Right lung (tissue), 10 donors: ENCODE results near the gene GUSB. TPM values are rescaled to one million over a fixed set of nuclear protein-coding genes. Genes with fewer than 3 reads are reported as not detected.
A peak's percentile ranks its signal among the peaks of the same experiment; 100 is the strongest.
"Not testable (repeated sequence)": the region's sequence is repeated elsewhere in the genome, so short reads cannot be mapped to it uniquely, and the experiment has no call there.

Source experiments
- DNase-seq, 2 donors: peaks; one replicate each; pipeline ENCODE4 v3.0.0-alpha.2; 2013
- long read RNA-seq, 8 donors: transcript quantifications; one replicate each; lab custom pipeline, GENCODE V29; 2026
- polyA plus RNA-seq, 5 donors: library from polyadenylated mRNA; unstranded; fragments of 120-200 nt; gene quantifications; one replicate each; pipeline versions ENCODE4 v1.2.1 to v1.2.3, GENCODE V29; 2013; ENCODE audit warnings: inconsistent platforms in 1 of 5, low replicate concordance in 1 of 5; ENCODE audit not compliant: insufficient read length in 5 of 5, insufficient read depth in 1 of 5

GUSB gene
- 10 to 100 TPM; 57.2 to 68.6 (median 61.2) TPM for polyA plus RNA-seq
- long read RNA-seq, donor 1, transcript GUSB-201 (12 exons, 2,300 nt) = major isoform, 6 of 101 reads
- long read RNA-seq, donor 1, partial matches to known transcripts = 81 of 101 reads
- long read RNA-seq, donor 1, other reads (novel, unspliced or antisense) = 14 of 101 reads
- long read RNA-seq, donor 2, partial matches to known transcripts = 40 of 44 reads
- long read RNA-seq, donor 2, other reads (novel, unspliced or antisense) = 0 of 44 reads
- long read RNA-seq, donor 3, partial matches to known transcripts = 42 of 45 reads
- long read RNA-seq, donor 3, other reads (novel, unspliced or antisense) = 0 of 45 reads
- long read RNA-seq, donor 4, partial matches to known transcripts = 28 of 36 reads
- long read RNA-seq, donor 4, other reads (novel, unspliced or antisense) = 5 of 36 reads
- long read RNA-seq, donor 5, partial matches to known transcripts = 59 of 70 reads
- long read RNA-seq, donor 5, other reads (novel, unspliced or antisense) = 8 of 70 reads
- long read RNA-seq, donor 6, partial matches to known transcripts = 46 of 55 reads
- long read RNA-seq, donor 6, other reads (novel, unspliced or antisense) = 7 of 55 reads
- long read RNA-seq, donor 7, partial matches to known transcripts = 39 of 56 reads
- long read RNA-seq, donor 7, other reads (novel, unspliced or antisense) = 12 of 56 reads
- long read RNA-seq, donor 8, partial matches to known transcripts = 18 of 18 reads
- long read RNA-seq, donor 8, other reads (novel, unspliced or antisense) = 0 of 18 reads

DNA sequence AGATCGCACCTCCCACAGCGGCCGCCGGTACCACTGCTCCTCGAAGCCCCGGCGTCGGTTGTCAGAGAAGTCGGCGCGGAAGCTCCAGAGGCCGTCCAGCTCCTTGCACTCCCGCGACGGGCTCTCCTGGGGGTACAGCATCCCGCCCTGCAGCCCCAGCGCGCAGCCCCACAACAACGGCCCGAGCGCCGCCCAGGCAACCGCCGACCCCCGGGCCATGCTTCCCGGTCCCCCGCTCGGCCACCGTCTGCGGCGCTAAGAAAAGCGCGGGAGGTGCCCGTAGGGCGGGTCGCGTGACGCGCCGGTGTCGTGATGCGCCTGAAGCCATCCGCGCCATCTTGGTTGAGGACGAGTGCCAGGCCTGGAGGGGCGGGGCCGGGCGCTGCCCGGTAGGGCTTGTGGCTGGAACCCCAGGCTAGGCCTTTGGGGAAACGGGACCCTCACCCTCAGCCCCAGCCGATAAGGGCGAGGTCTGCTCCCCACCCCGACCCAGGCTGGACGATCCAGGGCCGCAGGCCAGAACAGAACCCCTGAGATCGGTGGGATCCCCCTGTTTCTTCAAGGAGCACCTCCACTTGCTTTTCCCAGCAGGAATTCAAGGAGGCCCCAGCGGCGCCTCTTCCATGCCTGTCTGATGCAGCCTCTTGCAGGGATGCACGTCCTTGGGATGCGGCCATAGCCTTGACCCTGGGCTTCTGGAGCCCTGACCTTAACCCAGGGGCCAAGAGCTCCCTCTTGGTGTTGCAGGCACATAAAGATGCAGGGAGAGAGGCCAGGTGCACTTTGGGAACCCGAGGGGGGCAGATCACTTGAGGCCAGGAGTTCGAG lies at the start of gene GUSB:
TSS of gene GUSB (minus strand) at position 249 of the 828 bp plus-strand sequence. CDS start at position 219, 30 bp downstream.
- DNase-seq = peak; percentile 89 to 92

DNA sequence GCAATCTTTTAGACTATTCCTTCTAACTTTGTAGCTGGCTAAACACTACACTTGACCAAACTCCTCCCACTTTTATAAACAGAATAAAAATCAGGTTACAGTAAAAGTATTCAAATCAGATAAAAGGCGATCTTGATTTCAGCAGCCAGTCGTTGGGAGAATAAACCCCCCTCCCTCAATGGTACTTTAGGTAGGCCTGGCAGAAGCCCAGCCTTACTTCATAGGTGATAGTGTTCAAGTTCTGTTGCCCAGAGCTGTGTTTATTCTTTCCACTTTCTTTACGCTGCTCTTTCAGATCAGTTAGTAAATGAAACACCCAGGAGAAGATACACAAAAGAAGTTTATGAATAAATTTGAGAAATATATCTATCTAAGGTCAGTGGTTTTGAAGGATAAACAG lies 46.3 kb upstream of the GUSB start:
- not testable (repeated sequence) for DNase-seq

DNA sequence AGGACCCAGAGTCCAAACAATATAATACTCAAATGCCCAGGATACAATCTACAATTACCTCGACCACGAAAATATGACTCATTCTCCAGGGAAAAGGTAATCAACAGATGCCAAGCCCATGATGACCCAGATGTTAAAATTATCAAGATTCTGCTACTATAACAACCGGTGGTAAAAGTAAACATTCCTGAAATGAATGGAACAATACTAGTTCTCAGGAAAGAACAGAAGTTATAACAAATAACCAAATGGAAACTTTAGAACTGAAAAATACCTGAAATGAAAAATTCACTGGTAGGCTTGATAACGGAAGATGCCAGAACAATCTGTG lies 34.1 kb upstream of the GUSB start:
- DNase-seq = no peak

DNA sequence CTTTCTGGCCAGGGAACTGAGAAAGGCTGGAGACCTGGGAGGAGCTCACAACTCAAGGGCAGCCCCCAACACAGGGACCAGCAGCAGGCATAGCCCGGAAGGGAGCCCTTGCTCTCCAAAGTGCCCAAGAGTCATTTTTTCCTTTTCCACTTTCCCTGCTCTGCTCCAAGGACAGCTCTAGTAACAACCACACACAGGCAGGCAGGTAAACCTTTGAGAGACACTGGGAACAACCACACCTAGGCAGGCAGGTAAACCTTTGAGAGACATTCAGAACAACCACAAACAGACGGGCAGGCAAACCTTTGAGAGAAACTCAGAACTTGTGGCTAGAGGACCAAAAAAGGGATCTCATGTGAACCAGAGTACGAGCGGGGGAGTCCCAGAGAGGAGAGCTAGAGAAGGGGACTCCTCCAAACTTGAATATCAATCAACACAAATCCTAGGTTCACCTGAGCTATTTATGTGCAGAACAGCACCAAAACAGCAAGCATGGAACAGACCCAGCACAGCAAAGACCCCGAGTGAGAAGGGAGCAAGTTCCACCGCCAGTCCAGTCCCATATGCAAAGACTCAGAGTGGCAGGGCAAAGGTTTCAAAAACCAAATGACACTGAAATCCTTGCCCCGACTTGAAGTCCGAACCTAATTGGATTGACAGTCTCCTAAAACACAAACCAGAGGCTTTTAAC lies 33.6 kb upstream of the GUSB start:
- no peak for DNase-seq

DNA sequence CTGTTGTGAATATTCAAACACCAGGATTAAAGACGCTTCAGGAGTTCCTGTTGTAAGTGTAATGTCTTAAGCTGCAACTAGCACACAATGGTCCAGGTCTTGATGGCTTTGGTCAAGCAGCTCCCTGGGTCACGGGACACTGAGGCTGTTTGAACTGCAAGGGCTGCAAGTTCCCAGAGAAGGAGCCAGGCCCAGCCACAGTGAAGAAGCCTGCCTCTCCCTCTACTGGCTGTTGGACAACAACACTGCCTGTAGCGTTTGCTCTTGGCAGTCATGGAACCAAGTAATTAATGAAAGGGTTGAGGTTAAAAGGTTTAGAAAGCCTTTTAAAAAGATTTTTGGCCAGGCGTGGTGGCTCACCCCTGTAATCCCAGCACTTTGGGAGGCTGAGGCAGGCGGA lies 31.9 kb upstream of the GUSB start:
- DNase-seq = peak; percentile 19 to 39

DNA sequence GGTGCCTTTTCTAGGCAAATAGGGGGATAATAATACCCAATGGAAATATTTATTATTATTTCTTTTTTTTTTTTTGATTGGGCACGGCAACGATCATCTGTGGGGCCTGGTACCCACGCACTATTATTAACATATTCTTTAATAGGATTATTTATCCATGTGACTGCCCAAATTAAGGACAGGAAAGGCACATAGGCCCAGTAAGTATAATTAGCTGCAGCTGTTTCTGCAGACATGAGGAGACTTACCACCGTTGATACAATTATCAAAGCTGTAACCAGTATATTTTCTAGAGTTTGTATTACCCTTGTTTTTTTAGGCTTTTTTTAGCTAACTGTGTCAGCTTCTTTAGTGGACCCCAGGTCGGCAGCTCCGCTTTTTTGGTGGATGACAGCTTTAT lies 25.2 kb upstream of the GUSB start:
- DNase-seq = no peak

DNA sequence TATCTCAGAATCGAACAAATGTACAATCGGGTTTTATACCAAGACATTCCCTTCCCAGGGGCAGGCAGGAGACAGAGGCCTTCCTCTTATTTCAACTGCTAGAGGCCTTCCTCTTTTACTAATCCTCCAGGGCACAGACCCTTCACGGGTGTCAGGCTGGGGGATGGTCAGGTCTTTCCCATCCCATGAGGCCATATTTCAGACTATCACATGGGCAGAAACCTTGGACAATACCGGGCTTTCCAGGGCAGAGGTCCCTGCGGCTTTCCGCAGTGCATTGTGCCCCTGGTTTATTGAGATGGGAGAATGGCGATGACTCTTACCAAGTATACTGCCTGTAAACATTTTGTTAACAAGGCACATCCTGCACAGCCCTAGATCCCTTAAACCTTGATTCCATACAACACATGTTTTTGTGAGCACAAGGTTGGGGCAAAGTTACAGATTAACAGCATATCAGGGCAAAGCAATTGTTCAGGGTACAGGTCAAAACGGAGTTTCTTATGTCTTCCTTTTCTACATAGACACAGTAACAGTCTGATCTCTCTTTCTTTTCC lies 23.2 kb upstream of the GUSB start:
- DNase-seq = not testable (repeated sequence)

DNA sequence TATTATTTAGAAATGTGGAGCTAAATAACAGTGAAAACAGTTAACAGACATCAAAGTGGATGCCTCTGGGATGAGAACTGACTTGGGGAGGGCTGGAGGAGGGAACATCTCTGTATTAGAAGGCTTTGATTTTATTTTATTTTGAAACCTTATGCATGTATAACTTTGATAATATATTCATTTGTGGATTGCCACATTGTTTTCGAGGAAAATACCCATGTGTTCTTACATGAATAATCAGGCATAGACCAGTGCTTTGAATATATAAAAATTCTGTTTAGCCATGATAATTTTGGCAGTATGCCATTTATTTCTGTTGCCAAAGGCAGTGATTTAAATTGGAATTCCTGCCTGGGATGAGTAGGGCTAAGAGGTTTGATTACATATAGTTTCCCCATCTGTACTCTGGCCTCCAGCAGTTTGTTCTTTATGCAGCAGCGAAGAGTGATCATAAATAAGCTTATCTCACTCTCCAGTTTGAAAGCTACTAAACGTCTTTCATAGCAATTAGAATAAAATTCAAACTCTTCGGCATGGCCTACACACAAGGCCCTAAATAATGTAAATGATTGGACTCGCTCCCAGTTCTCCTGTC lies 18.9 kb upstream of the GUSB start:
- not testable (repeated sequence) for DNase-seq

DNA sequence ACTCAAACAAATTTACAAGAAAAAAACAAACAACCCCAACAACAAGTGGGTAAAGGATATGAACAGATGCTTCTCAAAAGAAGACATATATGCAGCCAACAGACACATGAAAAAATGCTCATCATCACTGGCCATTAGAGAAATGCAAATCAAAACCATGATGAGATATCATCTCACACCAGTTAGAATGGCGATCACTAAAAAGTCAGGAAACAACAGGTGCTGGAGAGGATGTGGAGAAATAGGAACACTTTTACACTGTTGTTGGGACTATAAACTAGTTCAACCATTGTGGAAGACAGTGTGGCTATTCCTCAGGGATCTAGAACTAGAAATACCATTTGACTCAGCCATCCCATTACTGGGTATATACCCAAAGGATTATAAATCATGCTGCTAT lies 13.0 kb upstream of the GUSB start:
- not testable (repeated sequence) for DNase-seq

DNA sequence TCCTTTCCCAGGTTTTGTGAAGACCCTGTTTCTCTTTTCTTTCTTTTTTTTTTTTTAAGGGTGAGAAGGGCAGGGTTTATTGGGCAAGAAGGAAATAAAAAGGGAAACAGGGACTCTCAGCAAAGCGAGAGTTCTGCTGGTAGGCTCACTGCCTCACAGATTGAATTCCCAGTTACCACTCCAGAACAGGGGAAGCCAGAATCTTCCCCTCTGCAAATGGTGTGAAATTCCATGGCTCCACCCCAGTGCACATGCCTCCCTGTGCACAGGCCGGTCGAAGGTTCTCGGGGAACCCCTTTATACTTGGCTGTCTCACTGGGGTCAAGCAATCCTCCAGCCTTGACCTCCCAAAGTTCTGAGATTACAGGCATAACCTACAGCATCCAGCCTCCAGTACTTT lies 10.5 kb upstream of the GUSB start:
- DNase-seq = no peak

DNA sequence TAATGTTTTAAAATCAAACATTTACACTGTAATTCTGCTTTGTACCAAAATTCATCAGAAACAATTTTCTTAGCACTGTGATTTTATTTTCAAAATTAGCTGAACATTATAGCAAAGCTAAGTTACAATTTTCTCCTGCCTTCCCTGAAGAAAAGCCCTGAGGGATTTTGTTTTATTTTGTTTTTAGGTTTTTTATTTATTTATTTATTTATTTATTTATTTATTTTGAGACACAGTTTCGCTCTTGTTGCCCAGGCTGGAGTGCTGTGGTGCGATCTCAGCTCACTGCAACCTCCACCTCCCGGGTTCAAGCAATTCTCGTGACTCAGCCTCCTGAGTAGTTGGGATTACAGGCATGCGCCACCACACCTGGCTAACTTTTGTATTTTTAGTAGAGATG lies 9.8 kb upstream of the GUSB start:
- not testable (repeated sequence) for DNase-seq

DNA sequence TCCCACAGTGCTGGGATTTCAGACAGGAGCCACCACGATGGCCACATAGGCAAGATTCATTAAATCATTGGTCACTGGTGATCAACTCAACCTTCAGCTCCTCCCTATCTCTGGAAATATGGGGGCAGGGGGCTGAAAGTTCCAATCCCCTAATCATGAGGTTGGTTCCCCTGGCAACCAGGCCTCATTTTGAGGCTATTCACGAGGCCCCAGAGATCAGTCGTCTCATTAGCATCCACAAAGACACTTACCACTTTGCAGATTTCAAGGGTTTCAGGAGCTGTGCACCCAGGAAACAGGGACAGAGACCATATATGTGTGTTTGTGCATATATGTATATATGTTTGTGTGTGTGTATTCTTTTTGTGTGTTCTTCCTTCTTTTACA lies 7.7 kb upstream of the GUSB start:
- no peak for DNase-seq

DNA sequence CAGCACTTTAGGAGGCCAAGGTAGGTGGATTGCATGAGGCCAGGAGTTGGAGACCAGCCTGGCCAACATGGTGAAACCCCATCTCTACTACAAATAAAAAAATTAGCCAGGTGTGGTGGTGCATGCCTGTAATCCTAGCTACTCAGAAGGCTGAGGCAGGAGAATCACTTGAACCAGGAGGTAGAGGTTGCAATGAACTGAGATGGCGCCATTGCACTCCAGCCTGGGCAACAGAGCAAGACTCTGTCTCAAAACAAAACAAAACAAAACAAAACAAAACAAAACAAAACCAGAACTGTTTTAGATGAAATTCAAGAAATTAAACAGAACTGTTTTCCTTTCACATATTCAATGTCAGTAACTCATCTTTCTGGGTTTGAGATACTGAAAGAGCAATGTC lies 6.5 kb upstream of the GUSB start:
- DNase-seq = not testable (repeated sequence)

DNA sequence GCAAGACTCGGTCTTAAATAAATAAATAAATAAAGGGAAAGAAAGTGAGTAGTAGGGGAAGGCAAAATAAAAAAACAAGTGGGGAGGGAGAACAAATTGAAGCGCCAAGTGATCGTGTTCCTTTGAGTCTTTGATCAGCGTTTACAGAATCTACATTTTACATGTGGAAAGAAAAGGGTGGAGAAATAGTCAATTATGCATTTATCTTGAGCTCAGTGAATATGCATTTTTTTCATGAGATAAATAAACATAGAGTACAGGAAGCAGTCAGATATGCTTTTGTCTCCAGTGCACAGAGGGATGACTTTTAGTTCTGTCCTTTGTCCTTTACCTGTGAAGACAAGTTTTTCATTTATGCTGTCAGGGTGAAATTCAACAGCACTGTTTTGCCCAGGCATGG lies 6.1 kb upstream of the GUSB start:
- DNase-seq = no peak

DNA sequence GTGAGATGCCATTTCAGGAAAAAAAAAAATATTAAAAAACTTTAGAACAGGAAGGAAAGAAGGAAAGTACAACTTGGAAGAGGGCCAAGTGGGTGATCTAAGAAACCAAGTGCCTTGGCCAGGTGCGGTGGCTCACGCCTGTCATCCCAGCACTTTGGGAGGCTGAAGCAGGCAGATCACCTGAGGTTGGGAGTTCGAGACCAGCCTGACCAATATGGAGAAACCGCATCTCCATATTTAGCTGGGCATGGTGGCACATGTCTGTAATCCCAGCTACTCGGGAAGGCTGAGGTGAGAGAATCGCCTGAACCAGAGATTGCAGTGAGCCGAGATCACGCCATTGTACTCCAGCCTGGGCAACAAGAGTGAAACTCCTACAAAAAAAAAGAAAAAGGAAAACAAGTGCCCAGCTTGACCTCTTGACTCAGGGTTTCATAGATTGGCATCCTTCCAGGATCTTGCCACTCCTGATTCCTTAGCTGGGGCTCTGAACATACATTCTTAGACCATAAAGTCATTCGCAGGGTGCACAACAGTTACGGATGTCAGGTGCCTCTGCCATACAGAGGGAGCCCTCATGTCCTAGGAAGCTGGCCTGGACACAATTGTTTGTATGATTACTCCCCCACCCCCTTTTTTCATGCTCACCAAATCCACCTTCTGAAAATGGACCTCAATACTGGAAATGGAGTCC lies 2.1 kb upstream of the GUSB start:
- DNase-seq = peak in 1 of 2 donors; percentile 20

DNA sequence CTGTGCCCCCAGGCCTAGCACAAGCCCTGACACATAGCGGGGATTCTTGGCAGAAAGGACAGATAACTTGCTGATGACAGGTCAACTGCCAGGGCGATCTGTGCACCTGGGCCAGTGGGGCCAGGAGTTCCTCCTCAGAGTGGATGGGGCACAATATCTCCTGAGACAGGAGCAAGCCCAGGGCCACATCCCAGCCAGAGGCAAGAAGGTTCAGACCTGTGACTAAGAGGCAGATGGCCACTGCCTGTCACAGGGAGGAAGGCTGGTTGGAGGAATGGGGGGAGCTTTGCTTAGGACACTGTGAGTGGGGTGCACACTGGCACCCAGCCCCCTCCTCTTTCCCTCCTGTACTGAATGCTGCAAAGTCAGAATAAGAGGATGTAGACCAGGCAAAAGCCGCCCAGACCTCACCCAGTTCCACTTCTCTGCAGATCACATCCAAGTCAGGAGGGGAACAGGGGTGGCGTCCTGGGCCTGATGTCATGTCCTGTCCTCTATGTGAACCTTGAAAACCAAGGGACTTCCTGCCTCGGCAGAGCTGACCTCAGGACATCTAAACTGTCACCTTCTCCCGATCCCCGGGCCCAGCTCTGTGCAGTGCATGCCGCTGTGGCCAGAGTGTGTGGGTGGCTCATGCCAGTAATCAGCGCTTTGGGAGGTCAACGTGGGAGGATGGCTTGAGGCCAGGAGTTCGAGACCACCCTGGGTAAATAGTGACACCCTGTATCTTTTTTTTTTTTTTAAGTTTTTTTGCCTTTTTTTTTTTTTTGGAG lies 1.3 kb downstream of the GUSB start:
- peak in 1 of 2 donors; percentile 23 for DNase-seq

DNA sequence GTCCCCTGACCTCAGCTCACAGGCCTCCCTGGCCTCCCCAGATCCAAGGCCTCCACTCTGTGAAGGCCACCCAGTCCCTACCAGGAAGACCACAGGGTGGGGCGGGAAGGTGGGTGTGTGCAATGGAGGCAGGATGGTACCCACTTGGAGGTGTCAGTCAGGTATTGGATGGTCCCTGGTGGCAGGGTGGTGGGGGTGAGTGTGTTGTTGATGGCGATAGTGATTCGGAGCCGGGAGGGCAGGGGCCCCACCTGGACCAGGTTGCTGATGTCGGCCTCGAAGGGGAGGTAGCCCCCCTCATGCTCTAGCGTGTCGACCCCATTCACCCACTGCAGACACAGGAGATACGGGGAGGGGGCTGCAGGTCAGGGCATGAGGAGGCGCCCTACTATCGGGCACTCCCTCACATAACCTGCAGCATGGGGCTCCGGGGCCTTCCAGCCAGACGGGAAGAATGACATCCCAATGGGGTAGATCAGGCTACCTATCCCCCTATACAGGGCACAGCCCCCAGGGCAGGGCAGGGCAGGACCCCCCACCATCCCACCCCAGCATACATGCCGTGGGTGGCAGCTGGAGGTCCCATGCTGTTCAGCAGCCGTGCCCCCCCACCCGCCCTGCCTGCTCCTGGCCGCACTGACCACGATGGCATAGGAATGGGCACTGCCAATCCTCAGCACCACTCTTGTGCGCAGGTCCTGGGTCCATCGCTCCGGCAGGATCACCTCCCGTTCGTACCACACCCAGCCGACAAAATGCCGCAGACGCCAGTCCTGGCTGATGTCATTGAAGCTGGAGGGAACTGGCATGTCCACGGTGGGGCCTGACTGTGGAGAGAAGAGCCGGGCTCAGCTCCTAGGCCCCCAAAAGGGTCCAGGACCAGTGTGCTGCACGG lies 2.2 kb downstream of the GUSB start:
- DNase-seq = no peak

DNA sequence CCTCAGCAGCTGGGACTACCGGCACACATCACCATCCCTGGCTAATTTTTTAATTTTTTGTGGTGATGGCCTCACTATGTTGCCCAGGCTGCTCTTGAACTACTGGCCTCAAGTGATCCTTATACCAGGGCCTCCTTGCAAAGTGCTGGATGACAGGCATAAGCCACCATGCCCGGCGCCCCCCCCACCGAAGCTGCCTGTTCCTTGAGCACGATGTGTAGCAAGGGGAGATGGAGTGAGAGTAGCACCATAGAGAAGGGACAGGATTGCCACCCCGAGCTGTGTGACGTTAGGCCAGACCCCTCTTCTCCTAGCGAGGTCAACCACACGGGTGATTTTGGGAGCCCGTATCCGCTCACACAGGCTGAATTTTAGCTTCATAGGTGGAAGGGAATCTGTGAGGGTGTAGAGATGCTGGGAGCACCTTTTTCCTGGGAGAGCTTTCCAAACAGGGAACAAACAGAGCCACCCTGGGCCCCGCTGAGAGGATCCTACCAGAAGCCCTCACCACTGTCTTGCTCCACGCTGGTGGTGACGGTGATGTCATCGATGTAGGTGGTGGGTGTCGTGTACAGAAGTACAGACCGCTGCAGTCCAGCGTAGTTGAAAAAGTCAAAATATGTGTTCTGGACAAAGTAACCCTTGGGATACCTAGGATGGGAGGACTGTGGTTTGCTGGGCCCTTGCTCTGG lies 3.0 kb downstream of the GUSB start:
- no peak for DNase-seq
